GM12878 (cell line): Measurements from ENCODE around the gene GRIPAP1. TPM values are rescaled to one million over a fixed set of nuclear protein-coding genes. Genes with fewer than 3 reads are reported as not detected.

Experiments used
- ATAC-seq: fragments of 200-7000 bp; cut with Tn5 transposase; 3 replicates; pipeline ENCODE4 v1.9.1; 2020; ENCODE audit warnings: mild to moderate bottlenecking, moderate library complexity
- BruUV-seq: library from RNA; stranded (reverse); fragments of 400-500 nt; replicated peaks from 2 replicates; lab custom pipeline; 2021; lab: Mats Ljungman, UMichigan
- CTCF ChIA-PET: fragments of 300-600 bp; sonication (Branson Sonifier 250); formaldehyde crosslinking; extraction: SDS; loops from one replicate; lab custom pipeline; 2021; ENCODE audit warnings: inconsistent platforms; lab: Yijun Ruan, JAX
- POLR2A ChIA-PET: fragments of 350-600 bp; formaldehyde crosslinking; extraction: SDS; loops from one replicate; lab custom pipeline; 2021; ENCODE audit warnings: inconsistent platforms; lab: Charles Lee
- RAD21 ChIA-PET: fragments of 300-600 bp; sonication (Branson Sonifier 250); formaldehyde crosslinking; loops from one replicate; lab custom pipeline; 2023; ENCODE audit warnings: antibody characterized with exemption; ENCODE audit not compliant: unreplicated experiment; lab: Charles Lee
- SMC1A ChIA-PET: fragments of 300-600 bp; sonication (Branson Sonifier 250); formaldehyde crosslinking; loops from one replicate; lab custom pipeline; 2023; ENCODE audit not compliant: unreplicated experiment, uncharacterized antibody; lab: Charles Lee
- DNase-seq: peaks from one replicate; pipeline ENCODE4 v3.0.0-alpha.2; 2011; ENCODE audit warnings: low read depth, low spot score
- FAIRE-seq: peaks from 3 replicates; lab custom pipeline; 2011; peaks lifted over from hg19 to GRCh38; lab: Jason Lieb, UNC
- H2AFZ ChIP-seq: 2 replicates; pipeline ENCODE4 v1.6.0; 2011; ENCODE audit warnings: low read depth, low read length, control low read depth; ENCODE audit not compliant: control insufficient read depth
- H3K27ac ChIP-seq: 2 replicates; pipeline ENCODE4 v1.5.1; 2011; ENCODE audit warnings: control low read depth; ENCODE audit not compliant: control insufficient read depth, insufficient read depth
- H3K27me3 ChIP-seq, 2 experiments: replicated peaks in 1 of 2; 2 replicates each; pipeline versions ENCODE4 v1.6.0 to v1.6.1; 2011; ENCODE audit warnings: low read length in 1 of 2; ENCODE audit not compliant: control insufficient read depth in 2 of 2, insufficient read depth in 2 of 2
- H3K36me3 ChIP-seq, 2 experiments: 2 replicates each; pipeline ENCODE4 v1.5.1; 2011; ENCODE audit warnings: low read length in 1 of 2; ENCODE audit not compliant: control insufficient read depth in 2 of 2, insufficient read depth in 2 of 2
- H3K4me1 ChIP-seq: 2 replicates; pipeline ENCODE4 v1.6.1; 2011; ENCODE audit warnings: mild to moderate bottlenecking, low read length, moderate library complexity, mixed read lengths; ENCODE audit not compliant: control insufficient read depth, insufficient read depth
- H3K4me2 ChIP-seq: 2 replicates; pipeline ENCODE4 v1.6.0; 2011; ENCODE audit warnings: control low read depth; ENCODE audit not compliant: control insufficient read depth, insufficient read depth
- H3K4me3 ChIP-seq: fragments of 200-600 bp; sonication (generic); 2 replicates; pipeline ENCODE4 v1.5.1; 2016
- H3K79me2 ChIP-seq: 2 replicates; pipeline ENCODE4 v1.6.0; 2011; ENCODE audit warnings: low read length; ENCODE audit not compliant: control insufficient read depth, insufficient read depth
- H3K9ac ChIP-seq: 2 replicates; pipeline ENCODE4 v1.8.0; 2011; ENCODE audit warnings: low read length, control low read depth, mixed read lengths; ENCODE audit not compliant: control insufficient read depth, insufficient read depth
- H3K9me3 ChIP-seq: replicated peaks from 3 replicates; pipeline ENCODE4 v1.5.1; 2011; ENCODE audit warnings: mild to moderate bottlenecking, low read length; ENCODE audit not compliant: control insufficient read depth, insufficient read depth
- H4K20me1 ChIP-seq: 2 replicates; pipeline ENCODE4 v1.6.0; 2011; ENCODE audit not compliant: control insufficient read depth, insufficient read depth
- BCL11A ChIP-seq: IDR thresholded peaks from 2 replicates; pipeline ENCODE4 v1.6.1; 2011; ENCODE audit warnings: low read depth, low read length
- CBX5 ChIP-seq: sonication (generic); IDR thresholded peaks from 2 replicates; pipeline ENCODE4 v1.6.1; 2016; ENCODE audit warnings: low read depth, moderate library complexity, mild to moderate bottlenecking, inconsistent platforms
- DPF2 ChIP-seq: fragments of 450-650 bp; IDR thresholded peaks from 2 replicates; pipeline ENCODE4 v1.6.1; 2017; ENCODE audit warnings: mild to moderate bottlenecking
- EED ChIP-seq: sonication (generic); IDR thresholded peaks from 2 replicates; pipeline ENCODE4 v1.6.1; 2016; ENCODE audit warnings: antibody characterized with exemption, low read depth
- EP300 ChIP-seq, 2 experiments: fragments of 150-350 bp in 1 of 2; IDR thresholded peaks; 2 replicates each; pipeline ENCODE4 v1.6.1; 2011 to 2012; ENCODE audit warnings: low read depth in 2 of 2, low read length in 2 of 2, borderline replicate concordance in 1 of 2, improper control_type of control experiment in 1 of 2, inconsistent platforms in 1 of 2; ENCODE audit not compliant: control insufficient read depth in 1 of 2
- FOS ChIP-seq: IDR thresholded peaks from 3 replicates; pipeline ENCODE4 v1.6.1; 2011; ENCODE audit warnings: borderline replicate concordance; ENCODE audit not compliant: insufficient read length; ENCODE audit errors: extremely low read depth
- HDGF ChIP-seq: fragments of 450-650 bp; IDR thresholded peaks from 2 replicates; pipeline ENCODE4 v1.6.1; 2016; ENCODE audit warnings: antibody characterized with exemption
- IKZF2 ChIP-seq, 2 experiments: fragments of 450-650 bp; IDR thresholded peaks; 2 replicates each; pipeline ENCODE4 v1.6.1; 2017; ENCODE audit warnings: mild to moderate bottlenecking in 2 of 2, moderate library complexity in 2 of 2
- MEF2B ChIP-seq: fragments of 450-650 bp; IDR thresholded peaks from 2 replicates; pipeline ENCODE4 v1.6.1; 2018; ENCODE audit warnings: mild to moderate bottlenecking, moderate library complexity; ENCODE audit not compliant: partially characterized antibody, poor library complexity, severe bottlenecking
- MTA2 ChIP-seq: fragments of 450-650 bp; IDR thresholded peaks from 2 replicates; pipeline ENCODE4 v1.6.1; 2016; ENCODE audit warnings: low read depth, mild to moderate bottlenecking, moderate library complexity
- NR2F1 ChIP-seq: fragments of 450-650 bp; conservative IDR thresholded peaks from 2 replicates; pipeline ENCODE4 v1.6.1; 2017; ENCODE audit warnings: mild to moderate bottlenecking
- POLR2A ChIP-seq: IDR thresholded peaks from 2 replicates; pipeline ENCODE4 v1.6.1; 2011; ENCODE audit warnings: low read depth, mild to moderate bottlenecking, low read length
- RB1 ChIP-seq: fragments of 450-650 bp; formaldehyde crosslinking; IDR thresholded peaks from 2 replicates; pipeline ENCODE4 v1.6.1; 2017; ENCODE audit warnings: mild to moderate bottlenecking, borderline replicate concordance
- RUNX3 ChIP-seq: IDR thresholded peaks from 2 replicates; pipeline ENCODE4 v1.6.1; 2012; ENCODE audit warnings: low read length, inconsistent platforms
- SRF ChIP-seq, 2 experiments: IDR thresholded peaks; 2 replicates each; pipeline ENCODE4 v1.6.1; 2011; ENCODE audit warnings: low read depth in 2 of 2, low read length in 2 of 2, mild to moderate bottlenecking in 1 of 2, moderate library complexity in 1 of 2
- SUPT20H ChIP-seq: IDR thresholded peaks from 2 replicates; pipeline ENCODE4 v1.6.1; 2011; ENCODE audit warnings: low read depth, mild to moderate bottlenecking, low read length, moderate library complexity, borderline replicate concordance; ENCODE audit not compliant: control insufficient read depth
- TAF1 ChIP-seq: IDR thresholded peaks from 2 replicates; pipeline ENCODE4 v1.6.1; 2011; ENCODE audit warnings: mild to moderate bottlenecking, low read depth, low read length, borderline replicate concordance
- TBL1XR1 ChIP-seq: IDR thresholded peaks from 2 replicates; pipeline ENCODE4 v1.6.1; 2012; ENCODE audit warnings: low read depth, low read length, improper control_type of control experiment
- TCF12 ChIP-seq: IDR thresholded peaks from 2 replicates; pipeline ENCODE4 v1.6.1; 2011; ENCODE audit warnings: low read depth, mild to moderate bottlenecking, low read length
- TCF7 ChIP-seq: IDR thresholded peaks from 2 replicates; pipeline ENCODE4 v1.6.1; 2014; ENCODE audit warnings: antibody characterized with exemption, borderline replicate concordance
- USF2 ChIP-seq: IDR thresholded peaks from 2 replicates; pipeline ENCODE4 v1.6.1; 2011; ENCODE audit warnings: low read depth, low read length, improper control_type of control experiment, borderline replicate concordance
- WRNIP1 ChIP-seq: IDR thresholded peaks from 2 replicates; pipeline ENCODE4 v1.6.1; 2011; ENCODE audit warnings: low read depth, low read length, improper control_type of control experiment, borderline replicate concordance
- WGBS: methylation state at CpG from one replicate; pipeline ENCODE4 v1.1.6; 2016; ENCODE audit warnings: low lambda C conversion rate; ENCODE audit not compliant: insufficient replicate concordance, insufficient coverage; ENCODE audit errors: missing lambda C conversion rate; 5-methylcytosine and 5-hydroxymethylcytosine counted together
- in situ Hi-C: fragments of 300-500 bp; cut with MboI; formaldehyde crosslinking; loops from 9 replicates; pipeline ENCODE4 v1.14.3; 2018; ENCODE audit warnings: mixed read lengths
- intact Hi-C: fragments of 100-400 bp; cut with micrococcal nuclease; formaldehyde crosslinking; loops from one replicate; pipeline ENCODE4 v1.14.2; 2022; ENCODE audit not compliant: unreplicated experiment
- polyA plus RNA-seq, 11 experiments: library from polyadenylated mRNA; depleted of rRNA in 4 of 11; unstranded in 6 of 11; stranded (reverse) in 5 of 11; fragments of >200 nt; fragmentation: Nextera tagmentation in 4 of 11; fragmentation: Illumina TruSeq in 1 of 11; extraction: Ambion mirVana in 4 of 11; extraction: Trizol in 1 of 11; gene quantifications; 1 replicate in 1 of 11; 2 replicates in 10 of 11; pipeline versions ENCODE4 v1.2.1 to v1.2.3, GENCODE V29; 2011 to 2016; ENCODE audit warnings: inconsistent platforms in 2 of 11, missing spikeins in 2 of 11, low read depth in 1 of 11
- total RNA-seq, 4 experiments: library from RNA; depleted of rRNA in 3 of 4; stranded (reverse); fragments of >200 nt in 3 of 4; fragmentation: Illumina TruSeq in 1 of 4; extraction: Trizol in 1 of 4; gene quantifications; 2 replicates each; pipeline versions ENCODE4 v1.2.1 to v1.2.3, GENCODE V29; 2013 to 2021

Gene GRIPAP1
- total and polyA plus RNA-seq, 10 of the 15 experiments (the other 5 are each of a cell fraction or from before 2014, with no cell fraction given) = 4.2 to 44.7 (median 25.8) TPM

- FAIRE-seq (no peak), ATAC-seq (peak; percentile 24), DNase-seq (peak; percentile 59)
- peaks cover 45% of the 10 kb centered on the region for H3K79me2 ChIP-seq
- H3K4me3 ChIP-seq = no peak overlapping the region
- no peaks in the 10 kb centered on the region; the same call in 2 of the 3 replicates for H3K9me3 ChIP-seq
- intact Hi-C loops = loop anchor here (1.0 to 10.0 kb wide), 4 partner anchors 15 to 857 kb away; partner anchors contain the start of gene HDAC6
- whole genome bisulfite sequencing = 29% methylated on average over 3 of the region's 3 CpGs
- peaks cover 0 to 17% of the 10 kb centered on the region in 2 experiments; a peak in 3 of 4 replicates for H3K36me3 ChIP-seq
- ChIA-PET CTCF (interaction anchor here (0.8 to 2.5 kb wide), 6 partner anchors 9 to 233 kb away, joined by 3 to 9 read pairs (median 3); no protein-coding TSS in a partner anchor), RAD21 (interaction anchor here (0.8 to 3.2 kb wide), 6 partner anchors 10 to 292 kb away, joined by 3 to 17 read pairs (median 4); partner anchors contain the start of genes PQBP1, TFE3 and TIMM17B), SMC1A (interaction anchor here (1.1 to 2.5 kb wide), 6 partner anchors 11 to 203 kb away, joined by 3 to 8 read pairs (median 4); no protein-coding TSS in a partner anchor), POLR2A (interaction anchor here (0.5 to 3.4 kb wide), 12 partner anchors 12 to 368 kb away, joined by 3 to 21 read pairs (median 5); partner anchors contain the start of genes HDAC6, OTUD5, PIM2 and PQBP1)
- in situ Hi-C loops = loop anchor here (25.0 kb wide), 1 partner anchor 1727 kb away; the partner anchor contains the start of gene CDK16
- H3K27me3 ChIP-seq = no peaks in the 10 kb centered on the region
- H3K9ac ChIP-seq = peak overlapping the region; percentile 63
- peak overlapping the region; percentile 88 for H3K4me2 ChIP-seq
- no peak overlapping the region for H2AFZ ChIP-seq
- H4K20me1 ChIP-seq = no peaks in the 10 kb centered on the region
- no TSS peak for BruUV-seq
- peak overlapping the region; percentile 95 for H3K27ac ChIP-seq
- H3K4me1 ChIP-seq = peaks cover 65% of the 10 kb centered on the region
- TF ChIP-seq SUPT20H (no peak), MEF2B (peak; percentile 97), USF2 (no peak), IKZF2 (IDR thresholded peaks at IDR 0.05) (peak; percentile 69; a peak in 3 of 4 replicates), FOS (no peak), TCF7 (no peak), CBX5 (no peak), TBL1XR1 (peak; percentile 61; the same call in 1 of the 2 replicates), TCF12 (peak; percentile 82), MTA2 (peak; percentile 33; the same call in 1 of the 2 replicates), DPF2 (0 out of 2 replicates have a peak, but pooled peaks have one; percentile 30), NR2F1 (no peak), TAF1 (peak; percentile 16; the same call in 1 of the 2 replicates), POLR2A (0 out of 2 replicates have a peak, but pooled peaks have one; percentile 18), RB1 (no peak), SRF (IDR thresholded peaks at IDR 0.05; ENCODE audit: low read depth in 2 of 2, low read length in 2 of 2) (peak in 1 of 2 experiments; percentile 65; a peak in 1 of 4 replicates), WRNIP1 (no peak), EED (0 out of 2 replicates have a peak, but pooled peaks have one; percentile 30), HDGF (no peak), BCL11A (0 out of 2 replicates have a peak, but pooled peaks have one; percentile 32), RUNX3 (peak; percentile 25), EP300 (IDR thresholded peaks at IDR 0.05; ENCODE audit: borderline replicate concordance in 1 of 2, control insufficient read depth in 1 of 2, low read depth in 2 of 2, low read length in 2 of 2) (peak; percentile 40 to 60; a peak in 3 of 4 replicates)
Observed at GRCh38 chrX:48939524-48940228, 62.4 kb downstream of the GRIPAP1 start.
